Astrocyte (in vitro differentiated cells and primary cell): Measurements from ENCODE around the gene PRRT1B.

Experiments
- CTCF ChIP-seq: IDR thresholded peaks from 2 replicates; pipeline ENCODE4 v1.5.1; 2011; ENCODE audit warnings: low read depth, mild to moderate bottlenecking, inconsistent platforms, low read length, moderate library complexity; ENCODE audit not compliant: insufficient read depth
- EZH2 ChIP-seq: IDR thresholded peaks from 2 replicates; pipeline ENCODE4 v1.6.1; 2012; ENCODE audit warnings: mild to moderate bottlenecking, low read length, inconsistent platforms; ENCODE audit not compliant: insufficient read depth

GRCh38 chr9:131523086-131523388 is 22.3 kb upstream of the PRRT1B start:
- TF ChIP-seq CTCF (no peak), EZH2 (no peak)
